HG03342 (cell line): ENCODE data around the gene ZNF500.
A peak's percentile ranks its signal among the peaks of the same experiment; 100 is the strongest.

Experiments used
- ATAC-seq: cut with Tn5 transposase; IDR thresholded peaks from one replicate; pipeline ENCODE4 v1.9.1; 2021; ENCODE audit warnings: mild to moderate bottlenecking, moderate library complexity; ENCODE audit not compliant: unreplicated experiment

Gene ZNF500

GRCh38 chr16:4766875-4767628 lies at the start of gene ZNF500:
Gene ZNF500 (minus strand): TSS chr16:4767162. CDS start chr16:4765978, 1,184 bp downstream.
- peak; percentile 76 for ATAC-seq

GRCh38 chr16:4814542-4815173 lies 47.7 kb upstream of the ZNF500 start:
- no peak for ATAC-seq

- no peak for ATAC-seq
These were observed 47.1 kb upstream of the ZNF500 start for GRCh38 chr16:4814046-4814445.

GRCh38 chr16:4813251-4814003 lies 46.5 kb upstream of the ZNF500 start:
- no peak for ATAC-seq

GRCh38 chr16:4811773-4812172 lies 44.8 kb upstream of the ZNF500 start:
- ATAC-seq, result no peak

GRCh38 chr16:4811242-4811641 lies 44.3 kb upstream of the ZNF500 start:
- no peak for ATAC-seq

- ATAC-seq, result no peak
These were observed 39.3 kb upstream of the ZNF500 start for GRCh38 chr16:4806280-4806679.

- no peak for ATAC-seq
These were observed 38.3 kb upstream of the ZNF500 start for GRCh38 chr16:4805231-4805630.

- ATAC-seq, result no peak
These were observed 37.2 kb upstream of the ZNF500 start for GRCh38 chr16:4803898-4804762.

GRCh38 chr16:4803401-4803844 lies 36.5 kb upstream of the ZNF500 start:
- no peak for ATAC-seq

GRCh38 chr16:4802659-4803287 lies 35.8 kb upstream of the ZNF500 start:
- peak; percentile 91 for ATAC-seq

- ATAC-seq, result peak; percentile 56
These were observed 35.1 kb upstream of the ZNF500 start, which contains the start of gene ROGDI for GRCh38 chr16:4801962-4802658. Gene ROGDI (minus strand): TSS chr16:4802633. CDS start chr16:4802571, 62 bp downstream.

- peak; percentile 0 for ATAC-seq
These were observed 34.3 kb upstream of the ZNF500 start for GRCh38 chr16:4801051-4801961.

- ATAC-seq, result no peak
These were observed 33.5 kb upstream of the ZNF500 start for GRCh38 chr16:4800290-4801041.

GRCh38 chr16:4799171-4799855 lies 32.4 kb upstream of the ZNF500 start:
- no peak for ATAC-seq

GRCh38 chr16:4798456-4798855 lies 31.5 kb upstream of the ZNF500 start:
- no peak for ATAC-seq

- ATAC-seq, result no peak
These were observed 30.9 kb upstream of the ZNF500 start for GRCh38 chr16:4797805-4798252.
